ENCODE data around the gene SPATA46.
A peak's percentile ranks its signal among the peaks of the same experiment; 100 is the strongest.
"Not testable (repeated sequence)": the region's sequence is repeated elsewhere in the genome, so short reads cannot be mapped to it uniquely, and the experiment has no call there.

The SPATA46 gene, protein sequence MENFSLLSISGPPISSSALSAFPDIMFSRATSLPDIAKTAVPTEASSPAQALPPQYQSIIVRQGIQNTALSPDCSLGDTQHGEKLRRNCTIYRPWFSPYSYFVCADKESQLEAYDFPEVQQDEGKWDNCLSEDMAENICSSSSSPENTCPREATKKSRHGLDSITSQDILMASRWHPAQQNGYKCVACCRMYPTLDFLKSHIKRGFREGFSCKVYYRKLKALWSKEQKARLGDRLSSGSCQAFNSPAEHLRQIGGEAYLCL

DNA sequence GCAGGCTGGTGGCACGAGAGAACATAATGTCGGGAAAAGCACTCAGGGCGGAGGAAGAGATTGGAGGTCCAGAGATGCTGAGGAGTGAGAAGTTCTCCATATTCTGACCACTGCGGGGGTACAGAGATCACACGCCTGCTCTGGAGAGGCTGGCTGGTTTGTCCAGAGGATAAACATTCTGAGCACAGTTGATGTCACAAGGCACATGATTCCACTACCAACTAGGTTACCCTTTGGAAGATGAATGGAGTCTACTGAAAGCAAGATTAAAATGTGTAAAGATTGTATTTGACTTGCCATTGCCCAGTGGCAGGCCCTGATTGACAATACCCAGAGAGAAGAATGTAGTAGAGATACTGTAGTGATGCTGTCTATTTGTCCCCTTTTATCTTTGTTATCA, at the start of gene SPATA46:
Gene SPATA46, minus strand, starts transcription at position 164 of the 400 bp plus-strand sequence. Its CDS starts 64 bp downstream, at position 100.
- no peak for DNase-seq

DNA sequence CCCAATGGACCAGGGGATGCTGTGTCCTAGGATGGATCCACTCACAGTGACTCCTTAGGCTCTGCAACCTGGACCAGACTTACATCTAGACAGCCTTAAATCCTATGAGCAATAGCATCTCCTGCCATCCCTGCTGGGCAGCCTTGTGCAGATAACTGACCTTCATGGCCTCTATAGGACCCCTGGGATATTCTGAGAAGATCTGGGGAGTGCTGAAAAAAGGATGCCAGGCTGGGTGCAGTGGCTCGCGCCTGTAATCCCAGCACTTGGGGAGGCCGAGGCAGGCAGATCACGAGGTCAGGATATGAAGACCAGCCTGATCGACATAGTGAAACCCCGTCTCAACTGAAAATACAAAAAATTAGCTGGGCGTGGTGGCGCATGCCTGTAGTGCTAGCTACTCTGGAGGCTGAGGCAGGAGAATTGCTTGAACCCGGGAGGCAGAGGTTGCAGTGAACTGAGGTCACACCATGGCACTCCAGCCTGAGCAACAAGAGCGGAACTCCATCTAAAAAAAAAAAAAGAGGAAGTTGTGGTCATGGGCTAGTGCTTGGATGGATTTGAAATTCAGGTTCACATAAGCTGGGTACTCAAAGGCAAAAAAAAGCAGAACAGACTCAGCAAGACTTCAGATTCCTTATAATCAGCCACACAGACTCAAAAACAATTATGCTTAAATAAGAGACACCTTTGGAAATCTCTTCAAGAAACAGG, 46.2 kb upstream of the SPATA46 start:
- DNase-seq: no peak

DNA sequence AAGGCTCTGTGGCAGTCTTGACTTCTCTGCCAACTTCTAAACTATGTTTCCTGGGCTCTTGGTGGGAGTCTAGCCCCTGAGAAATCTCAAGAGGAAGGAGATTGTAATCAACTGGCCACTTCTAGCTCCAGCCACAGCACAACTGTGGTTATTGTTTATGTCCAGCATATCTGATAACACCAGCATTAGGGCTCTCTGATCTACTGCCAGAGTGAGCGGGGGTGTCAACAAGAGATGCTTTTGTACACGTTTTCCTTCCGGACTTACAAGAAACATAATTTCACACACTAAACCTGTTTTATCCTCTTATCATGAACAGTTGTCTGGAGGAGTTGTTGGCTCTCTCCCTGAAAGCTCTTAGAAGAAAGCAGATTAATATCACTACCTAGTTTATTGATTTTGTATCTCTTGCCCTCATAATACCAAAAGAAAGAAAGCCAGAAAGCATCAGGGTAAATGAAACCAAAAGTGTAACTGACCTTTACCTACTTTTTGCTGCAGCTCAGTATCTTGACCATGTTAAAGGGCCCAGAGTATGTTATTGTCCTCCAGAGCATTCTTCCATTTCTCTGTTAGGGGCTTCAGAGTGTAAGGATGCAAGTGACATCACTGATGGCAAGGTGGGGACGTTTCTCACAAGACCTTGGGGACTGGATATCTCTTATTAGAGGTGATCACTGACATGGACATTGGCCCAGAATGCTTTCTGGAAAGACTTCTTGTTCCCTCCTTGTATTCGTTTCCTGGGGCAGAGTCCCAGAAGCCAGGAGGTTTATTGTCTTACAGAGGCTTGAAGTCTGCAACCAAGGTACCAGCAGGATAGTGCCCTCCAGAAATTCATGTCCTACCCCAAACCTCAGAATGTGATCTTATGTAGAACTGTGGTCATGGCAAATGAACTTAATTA, 44.9 kb upstream of the SPATA46 start:
- no peak for DNase-seq

DNA sequence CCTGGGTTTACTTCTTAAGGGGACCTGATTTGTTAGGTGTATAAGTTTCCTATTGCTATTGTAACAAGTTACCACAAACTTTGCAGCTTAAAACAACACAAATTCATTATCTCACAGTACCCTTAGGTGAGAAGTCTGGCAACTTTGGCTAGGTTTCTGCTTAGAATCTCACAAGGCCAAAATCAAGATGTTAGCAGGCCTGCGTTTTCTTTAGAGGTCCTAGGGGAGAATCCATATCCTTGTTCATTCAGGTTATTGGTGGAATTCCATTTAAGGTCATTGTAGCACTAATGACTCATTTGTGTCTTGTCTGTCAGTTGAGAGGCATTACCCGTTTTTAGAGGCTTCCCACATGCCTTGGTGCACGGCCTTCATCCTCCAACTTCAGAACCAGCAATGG, 43.5 kb upstream of the SPATA46 start:
- no peak for DNase-seq

DNA sequence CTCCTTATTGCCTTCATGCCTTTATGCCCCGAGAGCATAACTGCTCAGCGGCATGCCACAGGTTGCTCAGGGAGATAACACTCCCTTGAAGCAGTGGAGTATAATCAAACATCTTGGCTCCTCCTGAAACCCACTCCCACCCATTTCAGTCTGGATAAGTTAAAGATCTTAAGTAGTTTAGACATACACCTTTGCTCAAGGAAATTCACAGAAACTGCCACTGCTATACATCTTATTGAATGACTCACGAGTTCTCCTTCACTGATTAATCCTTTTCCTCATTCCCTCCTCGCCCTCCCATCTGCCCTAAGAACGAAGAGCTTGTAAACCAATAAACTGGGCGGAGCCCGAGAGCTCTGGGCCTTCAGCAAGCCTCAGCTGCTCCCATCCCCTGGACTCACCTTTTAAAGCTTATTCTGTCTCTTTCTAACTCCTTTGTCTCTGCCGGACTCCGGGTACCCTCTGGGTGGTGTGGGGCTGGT, 42.8 kb upstream of the SPATA46 start:
- DNase-seq: not testable (repeated sequence)

DNA sequence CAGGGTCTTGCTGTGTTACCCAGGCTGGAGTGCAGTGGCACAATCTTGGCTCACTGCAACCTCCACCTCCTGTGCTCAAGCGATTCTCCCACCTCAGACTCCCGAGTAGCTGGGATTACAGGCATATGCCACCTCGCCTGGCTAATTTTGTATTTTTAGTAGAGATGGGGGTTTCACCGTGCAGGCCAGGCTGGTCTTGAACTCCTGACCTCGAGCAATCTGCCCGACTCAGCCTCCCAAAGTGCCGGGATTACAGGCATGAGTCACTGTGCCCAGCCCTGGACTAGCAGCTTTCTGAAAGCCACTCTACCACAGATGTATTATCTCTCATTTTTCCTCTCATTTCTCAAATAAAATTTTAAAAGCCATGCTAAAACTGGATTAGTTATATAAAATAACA, 41.9 kb upstream of the SPATA46 start:
- DNase-seq: not testable (repeated sequence)

DNA sequence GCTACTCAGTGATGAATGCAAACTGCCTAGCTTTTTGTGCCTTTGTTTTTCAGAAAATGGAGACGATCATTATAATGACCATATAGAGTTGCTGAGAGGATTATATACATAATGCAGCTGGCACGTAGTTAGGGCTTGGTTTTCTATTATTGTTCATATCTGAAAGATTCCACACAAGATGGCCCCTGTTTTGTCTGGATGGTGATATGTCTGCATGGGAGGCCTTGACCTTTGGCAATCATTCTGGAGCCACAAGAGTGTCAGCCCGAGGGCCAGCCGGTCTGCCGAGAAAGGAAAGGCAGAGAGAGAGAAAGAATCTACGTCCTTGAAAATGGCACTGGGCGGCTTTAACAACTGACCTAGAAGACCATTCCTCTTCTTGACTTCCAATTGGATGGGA, 41.0 kb upstream of the SPATA46 start:
- no peak for DNase-seq

DNA sequence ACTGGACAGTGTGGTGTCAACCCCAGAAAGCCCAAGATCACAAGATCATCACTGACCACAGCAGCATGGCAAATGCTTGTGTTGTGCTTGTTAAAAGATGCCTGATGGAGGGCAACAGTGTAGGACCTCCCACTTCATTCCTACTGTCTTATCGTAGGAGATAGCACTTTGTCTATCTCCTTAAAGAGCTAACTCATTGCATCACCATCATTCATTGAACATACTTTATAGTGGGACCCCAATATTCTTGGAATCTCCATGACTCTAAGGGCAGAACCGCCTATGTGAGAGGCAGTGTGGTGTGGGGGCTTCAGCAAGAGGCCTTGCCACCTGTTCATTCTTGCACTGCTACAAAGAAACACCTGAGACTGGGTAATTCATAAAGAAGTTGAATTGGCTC, 40.3 kb upstream of the SPATA46 start:
- DNase-seq: no peak

DNA sequence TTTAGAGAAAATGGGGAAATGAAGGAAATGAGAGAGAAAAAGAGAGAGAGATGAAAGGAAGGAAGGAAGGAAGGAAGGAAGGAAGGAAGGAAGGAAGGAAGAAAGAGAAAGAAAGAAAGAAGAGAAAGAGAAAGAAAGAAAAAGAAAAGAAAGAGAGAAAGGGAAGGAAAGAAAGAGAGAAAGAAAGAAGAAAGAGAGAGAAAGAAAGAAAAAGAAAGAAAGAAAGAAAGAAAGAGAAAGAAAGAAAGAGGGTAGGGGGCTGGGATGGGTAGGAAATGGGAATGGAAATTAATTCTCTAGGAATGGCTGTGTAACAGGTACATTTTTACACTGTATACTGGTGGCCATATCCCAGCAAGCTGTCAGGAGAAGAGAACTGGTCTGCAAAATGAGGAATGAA, 39.6 kb upstream of the SPATA46 start:
- no peak for DNase-seq

DNA sequence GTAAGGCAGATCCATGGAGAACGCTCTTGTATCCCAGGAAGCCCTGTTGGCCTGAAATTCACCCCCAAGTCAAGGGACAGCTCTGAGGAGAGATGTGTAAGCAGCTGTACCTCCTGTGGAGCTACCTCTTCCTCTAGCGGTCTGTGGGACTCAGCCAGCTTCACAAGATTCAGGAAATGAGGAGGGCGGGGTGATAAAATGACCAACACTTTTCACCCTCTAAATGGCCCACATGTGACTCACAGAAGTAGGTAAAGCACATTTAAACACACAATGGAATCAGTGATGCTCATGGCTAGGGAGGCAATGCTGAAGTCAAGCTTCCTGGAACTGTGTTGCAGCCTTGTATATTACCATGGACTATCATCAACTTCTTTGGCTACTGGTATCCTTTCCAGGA, 35.3 kb upstream of the SPATA46 start, which contains the start of gene SH2D1B:
Gene SH2D1B, minus strand, starts transcription at position 135 of the 400 bp plus-strand sequence. Its CDS starts 120 bp downstream, at position 15.
- DNase-seq: no peak

DNA sequence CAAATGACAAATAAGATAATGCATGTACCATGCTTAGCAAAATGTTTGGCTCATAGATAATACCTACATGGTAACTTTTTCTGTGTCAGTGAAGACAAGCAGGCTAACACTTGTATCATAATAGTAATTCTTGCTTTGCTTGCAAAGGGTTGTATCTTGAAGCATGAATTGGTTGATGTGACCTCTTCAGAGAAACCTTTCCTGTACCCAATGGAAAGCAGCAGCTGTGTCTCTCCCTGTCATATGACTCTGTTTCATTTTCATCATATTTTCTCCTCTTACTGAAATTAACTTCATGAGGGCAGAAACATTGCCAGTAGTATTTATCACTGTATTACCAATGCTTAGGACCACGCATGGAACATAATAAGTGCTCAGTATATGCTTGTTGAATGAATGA, 30.9 kb upstream of the SPATA46 start:
- no peak for DNase-seq

DNA sequence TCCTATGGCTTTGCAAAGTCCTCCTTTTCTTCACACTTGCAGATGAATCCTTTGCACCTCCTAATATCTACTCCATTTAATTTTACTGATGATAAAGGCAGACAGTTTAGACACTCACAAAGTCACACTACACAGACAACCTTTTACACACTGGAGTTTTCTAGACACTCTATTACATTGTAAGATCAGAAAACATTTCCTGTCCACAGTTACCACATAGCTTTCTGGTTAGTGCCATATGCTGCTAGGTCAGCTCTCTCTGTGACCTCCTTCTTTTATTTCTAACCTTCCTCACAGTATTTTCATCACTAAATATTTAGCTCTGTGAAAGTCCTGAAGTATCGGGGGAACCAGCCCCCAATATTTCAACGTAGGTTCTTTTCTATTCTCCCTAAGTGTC, 30.2 kb upstream of the SPATA46 start:
- no peak for DNase-seq

DNA sequence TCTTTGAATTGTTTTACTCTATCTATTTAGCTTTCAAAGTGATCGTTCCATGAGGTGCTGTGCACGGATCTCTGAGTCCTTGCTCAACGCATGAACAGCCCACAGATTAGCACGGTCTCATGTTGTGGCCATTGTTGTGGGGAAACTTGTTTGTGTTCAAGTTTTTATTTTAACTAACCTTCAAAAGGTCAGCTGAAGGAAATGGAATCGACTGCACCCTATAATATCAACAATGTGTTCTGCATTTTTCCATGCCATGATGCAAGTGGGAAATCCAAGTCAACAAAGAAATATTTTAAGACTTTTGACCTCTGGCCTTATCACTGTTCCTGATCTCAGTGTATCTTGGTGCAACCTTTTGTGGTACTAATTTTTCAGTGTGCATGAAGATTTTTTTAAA, 29.1 kb upstream of the SPATA46 start:
- DNase-seq: no peak

DNA sequence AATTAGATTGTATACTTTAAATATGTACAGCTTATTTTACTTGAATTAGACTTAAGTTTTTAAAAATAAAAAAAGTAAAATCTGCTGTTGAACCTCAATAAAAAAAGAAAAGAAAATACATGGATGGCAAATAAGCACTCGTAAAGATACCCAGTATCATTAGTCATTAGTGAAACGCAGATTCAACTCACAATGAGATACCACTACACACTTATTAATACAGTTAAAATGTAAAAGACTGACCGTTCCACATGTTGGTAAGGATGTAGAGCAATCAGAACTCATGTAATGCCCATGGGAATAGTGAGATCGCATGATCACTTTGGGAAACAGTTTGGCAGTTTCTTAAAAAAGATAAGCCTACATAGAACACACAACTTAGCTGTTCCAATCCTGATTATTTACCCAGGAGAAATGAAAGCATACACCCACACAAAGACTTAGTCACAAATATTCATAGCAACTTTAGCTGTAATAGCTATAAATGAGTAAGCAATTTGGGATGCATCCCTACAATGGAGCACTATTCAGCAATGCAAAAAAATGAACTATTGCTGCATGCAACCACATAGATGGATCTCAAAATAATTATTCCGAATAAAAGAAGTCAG, 28.0 kb upstream of the SPATA46 start:
- no peak for DNase-seq

DNA sequence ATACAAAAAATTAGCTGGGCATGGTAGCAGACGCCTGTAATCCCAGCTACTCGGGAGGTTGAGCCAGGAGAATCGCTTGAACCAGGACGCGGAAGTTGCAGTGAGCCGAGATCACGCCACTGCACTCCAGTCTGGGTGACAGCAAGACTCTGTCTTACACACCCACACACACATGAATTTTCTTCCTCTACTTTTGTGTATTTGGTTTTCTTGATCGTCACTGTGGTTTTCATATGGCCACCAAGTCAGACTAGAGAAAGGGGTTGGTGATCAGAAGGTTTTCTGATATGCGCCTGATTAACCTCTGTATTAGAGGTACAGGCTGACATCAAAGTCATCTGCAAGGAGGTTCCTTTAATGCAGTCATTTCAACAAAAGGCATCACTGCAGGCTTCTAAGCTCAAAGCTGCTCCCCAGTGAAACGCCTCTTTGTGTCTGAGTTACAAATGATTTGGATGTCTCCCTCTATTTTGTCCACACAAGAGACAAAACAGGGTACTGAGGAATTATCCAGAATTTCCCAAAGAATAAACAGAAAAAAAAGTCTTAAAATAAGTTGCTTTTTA, 24.2 kb upstream of the SPATA46 start:
- no peak for DNase-seq

DNA sequence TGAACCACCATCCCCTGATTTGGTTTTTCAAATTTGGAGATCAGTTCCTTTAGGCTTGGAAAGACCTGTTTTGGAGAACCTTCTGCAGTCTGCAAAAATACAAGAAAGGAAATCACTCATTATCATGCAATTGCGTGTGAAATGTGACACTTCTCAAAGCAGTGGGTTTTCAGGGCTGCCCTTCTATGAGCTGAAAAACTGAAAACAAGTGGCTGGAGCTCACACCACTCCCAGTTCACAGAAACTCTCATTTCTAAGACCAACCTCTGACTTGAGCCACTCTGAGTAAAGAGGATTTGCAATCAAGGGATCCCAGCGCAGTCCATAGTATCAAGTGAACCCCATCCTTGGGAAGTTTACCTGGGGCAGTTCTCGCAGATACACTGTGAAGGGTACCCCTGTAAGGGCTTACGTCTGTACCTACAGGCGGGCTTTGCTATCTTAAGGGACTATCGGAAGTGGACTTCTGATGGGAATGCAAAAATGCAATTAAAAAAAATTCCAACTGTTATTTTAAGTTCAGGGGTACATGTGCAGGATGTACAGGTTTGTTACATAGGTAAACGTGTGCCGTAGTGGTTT, 22.4 kb upstream of the SPATA46 start:
- no peak for DNase-seq

DNA sequence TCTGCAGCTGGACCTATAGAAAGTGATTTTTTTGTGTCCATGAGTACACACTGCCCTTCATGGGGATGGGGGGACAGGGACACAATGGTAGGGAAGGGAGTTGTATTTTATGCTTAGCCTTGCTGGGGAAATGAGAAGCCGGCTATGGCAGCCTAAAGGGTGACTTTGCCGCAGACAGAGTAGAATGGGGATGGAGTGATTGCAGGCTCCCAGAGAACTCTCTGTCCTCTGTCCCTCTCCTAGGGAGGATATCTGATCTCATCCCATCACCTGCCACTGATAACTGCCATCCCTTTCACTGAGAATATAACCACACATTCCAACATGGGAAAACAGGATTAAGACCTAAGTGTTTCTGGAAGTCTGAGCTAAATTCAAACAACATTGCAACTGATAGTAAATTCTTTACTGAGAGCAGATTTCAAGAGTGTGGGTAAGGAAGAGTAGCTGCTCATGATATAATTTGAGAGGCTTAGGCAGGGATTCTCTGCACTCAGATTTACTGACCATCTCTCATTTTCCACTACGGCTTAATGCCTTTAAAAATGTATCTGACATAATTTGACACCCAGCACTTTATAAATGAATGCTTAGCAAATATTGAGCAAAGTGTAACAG, 21.4 kb upstream of the SPATA46 start:
- no peak for DNase-seq

DNA sequence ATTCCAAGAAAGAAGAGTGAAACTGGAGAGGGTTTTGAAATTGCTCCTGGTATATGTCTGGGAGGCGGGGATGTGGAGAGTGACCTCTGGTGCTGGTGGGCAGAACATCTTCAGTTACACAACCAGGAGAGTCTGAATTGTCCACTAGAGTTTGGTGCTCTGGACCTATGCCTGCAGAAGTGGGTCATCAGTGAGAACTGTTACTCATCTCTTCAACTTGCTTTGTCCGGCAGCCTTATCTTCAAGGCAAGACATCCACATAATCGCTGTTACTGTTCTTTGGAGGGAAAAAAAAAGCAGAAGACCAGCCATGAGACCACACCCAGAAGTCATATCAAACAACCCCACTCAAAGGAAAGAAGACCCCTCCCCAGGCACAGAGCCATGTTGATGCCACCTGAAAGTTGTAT, 20.4 kb upstream of the SPATA46 start:
- DNase-seq: no peak

DNA sequence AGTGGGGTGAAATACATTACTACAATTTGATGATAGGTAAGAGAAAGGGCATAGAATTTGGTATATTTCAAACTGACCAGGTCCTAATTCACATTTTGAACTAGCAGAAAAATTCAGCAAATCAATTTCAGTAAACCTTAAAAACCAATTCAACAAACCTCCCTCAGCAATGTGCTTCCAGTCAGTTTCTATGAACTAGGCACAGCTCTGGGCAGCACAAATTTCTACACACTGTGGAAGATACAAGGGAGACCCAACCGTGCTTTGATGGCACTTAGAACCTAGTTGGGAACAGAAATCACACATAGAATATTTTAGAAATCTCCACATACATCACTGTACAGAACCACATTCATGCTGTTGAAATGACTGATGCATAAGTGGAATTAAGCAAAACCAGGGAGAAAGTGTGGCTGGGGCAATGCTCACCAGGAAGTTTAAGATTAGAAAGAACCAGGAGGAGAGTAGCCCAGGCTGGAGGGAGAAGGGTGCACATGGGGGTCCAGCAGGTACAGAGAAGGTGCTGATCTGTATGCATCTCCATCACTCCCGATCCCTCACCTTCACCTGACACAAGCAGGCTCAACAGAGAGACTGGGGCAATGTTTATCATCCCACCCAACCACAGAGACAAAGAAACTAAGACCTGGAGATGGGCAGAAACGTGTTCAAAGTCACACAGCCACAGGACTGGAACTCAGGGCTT, 19.7 kb upstream of the SPATA46 start:
- DNase-seq: no peak

DNA sequence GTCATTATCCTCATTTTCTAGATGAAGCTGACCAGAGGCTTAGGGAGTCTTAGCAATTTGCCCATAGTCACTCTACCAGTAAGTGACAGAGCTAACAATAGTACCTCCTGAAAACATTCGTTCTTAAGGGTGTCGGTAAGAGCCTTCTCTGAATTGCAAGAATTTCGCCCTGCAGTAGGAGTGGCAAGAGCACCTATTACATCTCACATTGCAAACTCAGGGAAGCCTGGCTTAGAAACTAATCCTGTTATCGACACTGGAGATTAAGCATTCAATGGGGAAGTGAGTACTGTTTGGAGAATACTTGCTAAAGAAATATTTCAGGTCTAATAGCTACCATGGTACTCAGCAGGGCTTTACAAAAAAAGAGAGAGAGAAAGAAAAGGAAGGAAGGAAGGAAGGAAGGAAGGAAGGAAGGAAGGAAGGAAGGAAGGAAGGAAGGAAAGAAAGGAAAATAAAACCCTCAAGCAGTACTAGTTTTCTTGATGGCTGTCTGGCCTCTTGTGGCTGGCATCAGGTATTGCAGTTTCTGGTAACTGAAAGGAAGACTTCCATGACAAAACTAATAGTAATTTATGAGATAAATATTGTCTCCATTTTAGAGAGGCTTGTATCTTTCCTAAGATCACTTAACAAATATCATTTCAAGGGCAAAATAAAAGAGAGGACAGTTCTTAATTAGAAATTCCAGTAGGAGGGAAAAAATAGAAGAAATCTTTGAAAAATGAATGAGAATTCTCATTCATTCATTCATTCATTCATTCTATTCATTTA, 15.3 kb upstream of the SPATA46 start:
- DNase-seq: peak; percentile 36
